Suprapubic skin (tissue), 4 donors: ENCODE results near the gene LRRC27. TPM values are rescaled to one million over a fixed set of nuclear protein-coding genes. Genes with fewer than 3 reads are reported as not detected.
"Not testable (repeated sequence)": the region's sequence is repeated elsewhere in the genome, so short reads cannot be mapped to it uniquely, and the experiment has no call there.

Source experiments
- DNase-seq, 2 donors: peaks; one replicate each; pipeline ENCODE4 v3.0.0-alpha.2; 2019; ENCODE audit warnings: low spot score in 2 of 2
- H3K27ac ChIP-seq: fragments of 200-600 bp; sonication (generic); one replicate; pipeline ENCODE4 v1.5.1; 2019
- H3K27me3 ChIP-seq: fragments of 200-600 bp; sonication (generic); one replicate; pipeline ENCODE4 v1.5.1; 2019
- H3K36me3 ChIP-seq: fragments of 200-600 bp; sonication (generic); one replicate; pipeline ENCODE4 v1.5.1; 2019
- H3K4me1 ChIP-seq: fragments of 200-600 bp; sonication (generic); one replicate; pipeline ENCODE4 v1.5.1; 2019
- H3K4me3 ChIP-seq: fragments of 200-600 bp; sonication (generic); one replicate; pipeline ENCODE4 v1.5.1; 2019; ENCODE audit warnings: mild to moderate bottlenecking
- H3K9me3 ChIP-seq: fragments of 200-600 bp; sonication (generic); one replicate; pipeline ENCODE4 v1.5.1; 2019
- CTCF ChIP-seq, 2 donors: fragments of 200-600 bp in 1 of 2; fragments of 450-650 bp in 1 of 2; sonication (generic) in 1 of 2; IDR thresholded peaks; one replicate each; pipeline ENCODE4 v1.5.1; 2016 to 2019; ENCODE audit warnings: antibody characterized with exemption in 2 of 2, mild to moderate bottlenecking in 1 of 2, moderate library complexity in 1 of 2
- EP300 ChIP-seq: sonication (generic); formaldehyde crosslinking; IDR thresholded peaks from one replicate; pipeline ENCODE4 v1.6.1; 2017; ENCODE audit warnings: antibody characterized with exemption
- POLR2A ChIP-seq, 2 donors: fragments of 450-650 bp; IDR thresholded peaks; one replicate each; pipeline ENCODE4 v1.6.1; 2017; ENCODE audit warnings: antibody characterized with exemption in 2 of 2, mild to moderate bottlenecking in 2 of 2, moderate library complexity in 2 of 2
- POLR2AphosphoS5 ChIP-seq, 3 donors: sonication (generic); formaldehyde crosslinking; IDR thresholded peaks; one replicate each; pipeline ENCODE4 v1.6.1; 2017; ENCODE audit warnings: antibody characterized with exemption in 3 of 3
- WGBS: methylation state at CpG from one replicate; pipeline ENCODE4 v1.1.5; 2018; 5-methylcytosine and 5-hydroxymethylcytosine counted together
- total RNA-seq, 4 donors: library from RNA; depleted of rRNA; stranded (reverse); fragments of >200 nt; gene quantifications; one replicate each; pipeline ENCODE4 v1.1.0, GENCODE V29; 2016

The LRRC27 gene
- total RNA-seq, 4 donors from 2014 or later = 6.6 to 13.1 (median 7.1) TPM

GRCh38 chr10:132313865-132314264, 18.1 kb upstream of the LRRC27 start:
- H3K27ac ChIP-seq = no peak overlapping the region
- no peak for DNase-seq
- 96% methylated on average over 6 of the region's 6 CpGs for WGBS
- H3K4me3 ChIP-seq = no peak overlapping the region
- H3K4me1 ChIP-seq = peaks cover 7% of the 10 kb centered on the region
- H3K36me3 ChIP-seq = no peaks in the 10 kb centered on the region
- no peaks in the 10 kb centered on the region for H3K27me3 ChIP-seq
- H3K9me3 ChIP-seq = no peaks in the 10 kb centered on the region
- TF ChIP-seq EP300 (no peak), POLR2AphosphoS5 (IDR thresholded peaks at IDR 0.05) (no peak), CTCF (IDR thresholded peaks at IDR 0.05) (no peak), POLR2A (IDR thresholded peaks at IDR 0.05) (no peak)

- H3K4me1 ChIP-seq = peaks cover 2% of the 10 kb centered on the region
- TF ChIP-seq POLR2AphosphoS5 (IDR thresholded peaks at IDR 0.05) = no peak
- TF ChIP-seq POLR2A (IDR thresholded peaks at IDR 0.05) = no peak
- no peak for TF ChIP-seq EP300
- TF ChIP-seq CTCF (IDR thresholded peaks at IDR 0.05) = no peak
- no peaks in the 10 kb centered on the region for H3K27me3 ChIP-seq
- no peak overlapping the region for H3K4me3 ChIP-seq
- H3K27ac ChIP-seq = no peak overlapping the region
- WGBS = 98% methylated on average over 4 of the region's 4 CpGs
- no peaks in the 10 kb centered on the region for H3K36me3 ChIP-seq
- H3K9me3 ChIP-seq = no peaks in the 10 kb centered on the region
- no peak for DNase-seq
Measured at GRCh38 chr10:132314336-132314735, 17.7 kb upstream of the LRRC27 start.

GRCh38 chr10:132314881-132315280, 17.1 kb upstream of the LRRC27 start:
- not testable (repeated sequence) for H3K36me3 ChIP-seq, H3K27me3 ChIP-seq, H3K4me3 ChIP-seq, H3K9me3 ChIP-seq, H3K4me1 ChIP-seq, DNase-seq, H3K27ac ChIP-seq
- 92% methylated on average over 8 of the region's 8 CpGs for WGBS

- no peak overlapping the region for H3K27ac ChIP-seq
- no peaks in the 10 kb centered on the region for H3K27me3 ChIP-seq
- H3K4me1 ChIP-seq = peaks cover 5% of the 10 kb centered on the region
- no peak for DNase-seq
- H3K4me3 ChIP-seq = no peak overlapping the region
- no peaks in the 10 kb centered on the region for H3K36me3 ChIP-seq
- WGBS = 81% methylated on average over 5 of the region's 5 CpGs
- H3K9me3 ChIP-seq = no peaks in the 10 kb centered on the region
- TF ChIP-seq CTCF (IDR thresholded peaks at IDR 0.05) (no peak), POLR2A (IDR thresholded peaks at IDR 0.05) (no peak)
Measured at GRCh38 chr10:132316133-132316532, 15.9 kb upstream of the LRRC27 start.

- H3K4me3 ChIP-seq, H3K36me3 ChIP-seq, H3K27ac ChIP-seq, H3K4me1 ChIP-seq, H3K9me3 ChIP-seq, DNase-seq, H3K27me3 ChIP-seq: not testable (repeated sequence)
- WGBS = 97% methylated on average over 6 of the region's 6 CpGs
Measured at GRCh38 chr10:132317477-132317876, 14.5 kb upstream of the LRRC27 start.

GRCh38 chr10:132319853-132320653, 11.9 kb upstream of the LRRC27 start:
- WGBS = 55% methylated on average over 15 of the region's 15 CpGs
- no peak overlapping the region for H3K27ac ChIP-seq
- H3K36me3 ChIP-seq = no peaks in the 10 kb centered on the region
- no peaks in the 10 kb centered on the region for H3K27me3 ChIP-seq
- H3K4me1 ChIP-seq = peaks cover 5% of the 10 kb centered on the region
- H3K4me3 ChIP-seq = no peak overlapping the region
- peak in 1 of 2 donors; percentile 65 for DNase-seq
- TF ChIP-seq POLR2AphosphoS5 (IDR thresholded peaks at IDR 0.05) (no peak), EP300 (no peak), CTCF (IDR thresholded peaks at IDR 0.05) (no peak)
- H3K9me3 ChIP-seq = no peaks in the 10 kb centered on the region
